Mammary epithelial cell (primary cell): ENCODE data around the gene CLEC20A.

Experiments
- CTCF ChIP-seq, 2 donors: IDR thresholded peaks in 1 of 2; conservative IDR thresholded peaks in 1 of 2; 2 replicates each; pipeline ENCODE4 v1.5.1; 2011 to 2012; ENCODE audit warnings: inconsistent platforms in 2 of 2, low read length in 2 of 2, mild to moderate bottlenecking in 2 of 2, control low read depth in 1 of 2, low read depth in 1 of 2; ENCODE audit not compliant: insufficient read depth in 1 of 2; ENCODE audit errors: extremely low read depth in 1 of 2
- EZH2 ChIP-seq: IDR thresholded peaks from 2 replicates; pipeline ENCODE4 v1.6.1; 2012; ENCODE audit warnings: low read length, inconsistent platforms, borderline replicate concordance

GRCh38 chr1:178434899-178435435 lies 61.8 kb downstream of the CLEC20A start:
- no peak for TF ChIP-seq CTCF (conservative IDR thresholded peaks at IDR 0.05 in 1 of 2, IDR thresholded peaks at IDR 0.05 in 1 of 2; ENCODE audit: extremely low read depth in 1 of 2, insufficient read depth in 1 of 2, low read depth in 1 of 2, low read length in 2 of 2)
- TF ChIP-seq EZH2 = no peak
